GM19035 (cell line): ENCODE measurements around the gene LCE4A.
"Not testable (repeated sequence)": the region's sequence is repeated elsewhere in the genome, so short reads cannot be mapped to it uniquely, and the experiment has no call there.

ENCODE experiments used
- ATAC-seq: cut with Tn5 transposase; IDR thresholded peaks from one replicate; pipeline ENCODE4 v1.9.1; 2021; ENCODE audit not compliant: unreplicated experiment

Gene LCE4A, protein sequence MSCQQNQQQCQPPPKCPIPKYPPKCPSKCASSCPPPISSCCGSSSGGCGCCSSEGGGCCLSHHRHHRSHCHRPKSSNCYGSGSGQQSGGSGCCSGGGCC

DNA sequence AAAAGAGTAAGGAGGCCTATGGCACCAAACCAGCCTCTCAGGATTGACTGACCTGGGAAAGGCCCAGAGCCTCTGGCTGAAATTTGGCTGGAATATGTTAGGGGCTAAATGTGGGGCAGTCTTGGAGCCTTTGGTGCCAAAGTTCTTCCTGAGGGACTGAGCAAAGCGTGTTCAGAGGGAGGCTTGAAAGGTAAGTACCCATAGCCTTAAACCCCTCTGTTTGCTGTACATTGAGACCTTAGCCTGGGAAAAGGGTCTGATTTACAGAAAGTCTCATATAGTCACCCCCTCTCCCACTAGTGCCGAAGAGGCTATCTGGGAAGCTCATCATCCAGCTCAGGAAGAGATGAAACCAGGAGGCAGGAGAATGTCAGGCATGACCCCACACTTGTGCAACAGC lies at the start of gene LCE4A:
LCE4A (plus strand) TSS at position 301 of the 400 bp plus-strand sequence. CDS start 916 bp downstream, outside the sequence.
- ATAC-seq = no peak

DNA sequence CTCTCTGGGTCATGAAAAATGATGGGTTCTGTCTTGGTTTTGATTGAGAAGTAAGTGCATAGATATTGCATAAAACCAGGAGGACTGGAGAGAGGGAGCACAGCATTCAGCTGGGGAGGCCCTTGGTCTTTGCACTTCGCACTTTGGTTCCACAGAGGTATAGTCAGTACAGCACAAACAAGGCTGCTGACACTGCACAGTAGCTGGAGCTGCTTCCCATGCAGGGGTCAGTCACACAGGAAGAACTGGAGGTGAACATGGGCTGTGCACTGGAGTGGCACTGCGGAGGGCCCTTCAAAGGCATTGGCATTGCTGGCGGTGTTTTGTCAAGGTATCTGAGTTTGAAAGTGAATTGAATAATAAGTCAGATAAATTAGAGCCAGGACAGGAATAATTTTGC lies 49.3 kb upstream of the LCE4A start:
- ATAC-seq = no peak

DNA sequence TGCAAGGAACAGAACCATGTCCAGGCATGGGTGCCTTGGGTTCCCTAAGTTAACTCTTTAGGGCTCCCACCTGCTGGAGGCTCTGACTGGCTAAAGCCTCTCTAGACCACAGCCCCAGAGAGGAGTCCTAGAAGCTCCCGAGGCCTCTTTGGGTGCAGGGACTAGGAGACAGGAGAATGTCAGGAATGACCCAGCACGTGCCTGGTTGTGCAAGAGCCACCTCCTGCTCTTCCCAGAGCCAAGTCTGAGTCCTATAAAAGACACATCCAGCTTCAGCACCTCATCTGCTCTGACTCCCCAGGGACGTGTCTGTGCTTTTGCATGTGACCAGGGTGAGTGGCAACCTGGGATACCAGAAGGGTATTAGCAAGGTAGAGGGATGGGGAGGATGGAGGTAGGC lies 44.9 kb upstream of the LCE4A start, which contains the start of gene LCE2D:
LCE2D (plus strand) TSS at position 283 of the 400 bp plus-strand sequence. CDS start 726 bp downstream, outside the sequence.
- no peak for ATAC-seq

DNA sequence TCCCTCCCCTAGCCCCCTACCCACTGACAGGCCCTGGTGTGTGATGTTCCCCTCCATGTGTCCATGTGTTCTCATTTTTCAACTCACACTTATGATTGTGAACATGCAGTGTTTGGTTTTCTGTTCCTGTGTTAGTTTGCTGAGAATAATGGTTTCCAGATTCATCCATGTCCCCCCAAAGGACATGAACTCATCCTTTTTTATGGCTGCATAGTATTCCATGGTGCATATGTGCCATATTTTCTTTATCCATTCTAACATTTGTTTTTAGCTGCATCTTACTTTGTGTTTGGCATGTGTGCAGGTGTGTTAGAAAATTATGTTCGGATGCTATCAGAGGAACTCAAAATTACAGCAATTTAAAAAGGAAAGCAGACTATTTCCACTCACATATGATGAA lies 41.8 kb upstream of the LCE4A start:
- ATAC-seq = not testable (repeated sequence)

DNA sequence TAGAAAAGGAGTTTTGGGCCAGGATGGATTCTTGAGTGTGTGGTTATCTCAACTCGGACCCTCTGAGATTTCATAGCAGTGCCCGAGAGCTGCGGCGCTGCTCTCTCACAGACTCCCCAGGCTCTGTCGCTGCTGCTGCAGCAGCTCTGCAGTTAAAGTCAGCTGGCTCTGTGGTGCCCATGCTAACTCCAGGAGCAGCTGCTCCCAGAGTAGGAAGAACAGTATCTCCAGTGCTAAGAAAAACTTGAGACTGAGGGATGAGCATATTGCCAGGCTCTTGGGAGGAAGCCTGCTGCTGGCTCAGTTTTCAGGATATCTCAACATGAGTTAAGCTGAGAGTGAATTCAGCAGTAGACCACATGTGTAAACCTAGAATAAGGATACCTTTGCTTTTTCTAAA lies 40.3 kb upstream of the LCE4A start:
- no peak for ATAC-seq

DNA sequence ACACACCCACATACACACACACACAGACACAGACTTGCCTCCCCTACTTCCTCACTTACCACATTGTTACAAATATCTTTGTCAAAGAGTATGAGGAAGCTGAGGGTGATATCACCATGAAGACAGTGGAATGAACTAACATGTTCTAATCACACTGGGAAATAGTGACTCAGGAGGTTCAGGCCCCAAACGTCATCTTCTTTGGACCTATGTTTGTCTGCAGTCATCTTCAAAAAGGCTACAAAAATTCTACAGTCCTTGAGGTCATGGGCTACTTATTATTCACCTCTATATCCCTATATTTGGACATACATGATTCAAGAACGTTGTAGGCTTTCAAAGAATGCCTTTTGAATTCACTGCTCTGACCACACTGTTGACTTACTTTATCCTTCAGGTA lies 34.9 kb upstream of the LCE4A start:
- ATAC-seq = no peak

DNA sequence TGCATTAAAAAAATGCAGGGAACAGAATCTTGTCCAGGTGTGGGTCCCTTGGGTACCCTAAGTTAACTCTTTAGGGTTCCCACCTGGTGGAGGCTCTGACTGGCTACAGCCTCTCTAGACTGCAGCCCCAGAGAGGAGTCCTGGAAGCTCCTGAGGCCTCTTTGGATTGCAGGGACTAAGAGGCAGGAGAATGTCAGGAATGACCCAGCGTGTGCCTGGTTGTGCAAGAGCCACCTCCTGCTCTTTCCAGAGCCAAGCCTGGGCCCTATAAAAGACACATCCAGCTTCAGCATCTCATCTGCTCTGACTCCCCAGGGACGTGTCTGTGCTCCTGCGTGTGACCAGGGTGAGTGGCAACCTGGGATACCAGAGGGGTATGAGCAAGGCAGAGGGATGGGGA lies 33.0 kb upstream of the LCE4A start, which contains the start of gene LCE2C:
LCE2C (plus strand) TSS at position 297 of the 400 bp plus-strand sequence. CDS start 737 bp downstream, outside the sequence.
- ATAC-seq = not testable (repeated sequence)

DNA sequence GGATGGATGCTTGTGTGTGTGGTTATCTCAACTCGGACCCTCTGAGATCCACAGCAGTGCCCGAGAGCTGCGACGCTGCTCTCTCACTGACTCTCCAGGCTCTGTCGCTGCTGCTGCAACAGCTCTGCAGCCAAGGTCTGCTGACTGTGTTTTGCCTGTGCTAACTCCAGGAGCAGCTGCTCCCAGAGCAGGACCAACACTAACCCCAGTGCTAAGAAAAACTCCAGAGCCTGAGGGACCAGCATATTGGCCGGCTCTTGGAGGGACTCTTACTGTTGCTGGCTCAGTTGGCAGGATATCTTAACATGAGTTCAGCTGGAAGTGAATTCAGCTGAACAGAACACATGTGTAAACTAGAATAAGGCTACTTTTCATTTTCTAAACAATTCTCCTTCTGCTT lies 28.5 kb upstream of the LCE4A start:
- ATAC-seq = no peak

DNA sequence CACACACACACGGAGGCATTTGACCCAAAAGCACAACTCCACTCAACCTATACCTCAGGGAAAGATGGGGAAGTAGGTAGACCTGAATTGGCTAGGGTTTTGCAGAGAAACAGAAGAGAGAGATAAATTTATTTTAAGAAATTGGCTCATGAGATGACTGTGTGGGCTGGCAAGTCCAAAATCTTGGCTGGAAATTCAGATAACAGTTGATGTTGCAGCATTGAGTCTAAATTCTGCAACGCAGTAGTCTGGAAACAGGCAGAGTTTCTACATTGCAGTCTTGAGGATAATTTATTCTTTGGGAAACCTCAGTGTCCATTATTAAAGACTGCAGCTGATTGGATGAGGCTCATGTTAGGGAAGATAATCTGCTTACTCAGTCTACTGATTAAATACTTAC lies 26.3 kb upstream of the LCE4A start:
- ATAC-seq = no peak

DNA sequence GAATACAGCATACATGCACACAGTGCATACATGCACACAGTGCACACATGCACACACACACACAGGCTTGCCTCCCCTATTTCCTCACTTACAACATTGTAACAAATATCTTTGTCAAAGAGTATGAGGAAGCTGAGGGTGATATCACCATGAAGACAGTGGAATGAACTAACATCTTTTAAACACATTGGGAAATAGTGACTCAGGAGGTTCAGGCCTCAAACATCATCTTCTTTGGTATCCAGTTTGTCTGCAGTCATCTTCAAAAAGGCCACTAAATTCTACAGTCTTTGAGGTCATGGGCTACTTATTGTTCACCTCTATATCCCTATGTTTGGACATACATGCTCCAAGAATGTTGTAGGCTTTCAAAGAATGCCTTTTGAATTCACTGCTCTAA lies 24.1 kb upstream of the LCE4A start:
- no peak for ATAC-seq

DNA sequence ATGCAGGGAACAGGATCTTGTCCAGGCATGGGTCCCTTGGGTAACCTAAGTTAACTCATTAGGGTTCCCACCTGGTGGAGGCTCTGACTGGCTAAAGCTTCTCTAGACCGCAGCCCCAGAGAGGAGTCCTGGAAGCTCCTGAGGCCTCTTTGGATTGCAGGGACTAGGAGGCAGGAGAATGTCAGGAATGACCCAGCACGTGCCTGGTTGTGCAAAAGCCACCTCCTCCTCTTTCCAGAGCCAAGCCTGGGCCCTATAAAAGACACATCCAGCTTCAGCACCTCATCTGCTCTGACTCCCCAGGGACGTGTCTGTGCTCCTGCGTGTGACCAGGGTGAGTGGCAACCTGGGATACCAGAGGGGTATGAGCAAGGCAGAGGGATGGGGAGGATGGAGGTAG lies 22.1 kb upstream of the LCE4A start, which contains the start of gene LCE2B:
LCE2B (plus strand) TSS at position 301 of the 400 bp plus-strand sequence. CDS start 721 bp downstream, outside the sequence.
- ATAC-seq = not testable (repeated sequence)

DNA sequence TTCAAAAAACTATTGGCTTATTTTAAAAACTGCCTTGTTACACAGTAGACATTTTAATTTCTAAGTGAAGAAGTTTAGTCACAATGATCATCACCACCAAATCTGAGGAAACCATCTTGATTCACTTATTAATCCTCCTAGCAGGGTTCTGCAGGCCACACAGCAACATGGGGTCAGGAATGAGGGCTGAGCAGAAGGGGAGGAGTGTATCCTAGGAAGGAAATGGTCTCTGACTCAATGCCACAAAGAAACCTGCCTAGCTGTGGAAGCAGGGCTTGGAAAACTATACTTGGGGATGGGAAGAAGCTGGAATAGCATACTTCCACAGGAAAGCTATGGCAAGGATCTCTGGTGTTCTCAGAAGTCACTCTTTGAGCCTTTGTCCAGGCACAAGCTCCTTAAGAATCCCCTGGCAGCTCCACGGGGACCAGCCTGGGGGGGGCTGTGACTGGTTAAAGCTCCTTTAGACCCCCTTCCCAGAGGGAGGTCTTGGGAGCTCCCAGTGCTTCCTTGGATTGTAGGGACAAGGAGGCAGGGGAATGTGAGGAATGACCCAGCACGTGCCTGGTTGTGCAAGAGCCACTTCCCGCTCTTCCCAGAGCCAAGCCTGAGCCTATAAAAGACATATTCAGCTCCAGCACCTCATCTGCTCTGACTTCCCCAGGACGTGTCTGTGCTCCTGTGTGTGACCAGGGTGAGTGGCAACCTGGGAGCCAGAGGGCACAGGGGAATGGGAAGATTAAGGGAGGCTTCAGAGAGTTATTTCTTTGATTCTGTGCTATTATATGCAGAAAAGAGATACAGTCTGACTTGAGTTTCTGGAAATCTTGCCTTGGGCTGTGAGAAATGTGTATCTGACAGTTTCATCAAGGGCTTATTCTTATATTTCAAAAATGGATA lies 10.0 kb upstream of the LCE4A start, which contains the start of gene LCE2A:
LCE2A (plus strand) TSS at position 645 of the 900 bp plus-strand sequence. CDS start 557 bp downstream, outside the sequence.
- ATAC-seq = no peak

DNA sequence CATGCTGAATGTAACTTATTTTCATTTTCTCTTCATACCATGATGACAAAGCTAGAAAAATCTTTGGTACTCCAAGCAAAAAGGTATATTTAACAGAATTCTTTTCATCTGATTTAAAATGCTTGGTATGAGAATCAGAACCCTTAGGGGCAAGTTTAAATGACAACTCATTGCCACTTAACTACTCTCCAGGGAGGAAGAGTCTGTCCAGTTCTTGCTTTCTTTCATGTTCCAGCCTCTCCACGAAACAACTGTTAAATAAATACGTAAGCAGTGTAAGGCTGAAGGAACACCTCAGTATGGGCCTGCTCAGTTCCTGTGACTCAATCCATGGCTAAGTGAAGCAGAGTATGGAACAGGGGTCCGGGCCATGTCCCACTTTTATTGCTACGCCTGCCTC lies 8.2 kb upstream of the LCE4A start:
- no peak for ATAC-seq

DNA sequence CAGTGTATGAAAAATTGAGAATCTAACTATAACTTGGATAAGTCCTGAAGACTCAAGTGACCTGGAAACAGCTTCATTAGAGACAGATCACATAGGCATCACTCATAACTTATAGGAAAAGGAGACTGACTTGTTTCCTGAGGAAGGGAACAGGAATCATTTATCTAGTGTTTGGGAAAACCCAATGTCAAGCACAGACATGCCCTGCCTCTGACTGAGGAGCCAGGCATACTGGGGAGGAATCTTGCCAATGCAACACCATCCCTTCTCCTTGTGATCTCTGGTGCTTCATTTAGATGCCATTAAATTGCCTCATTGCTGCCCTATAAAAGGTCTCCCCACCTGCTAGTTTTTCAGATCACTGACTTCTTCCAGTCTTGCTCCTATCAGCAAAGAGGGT lies 10.3 kb downstream of the LCE4A start:
- ATAC-seq = no peak

DNA sequence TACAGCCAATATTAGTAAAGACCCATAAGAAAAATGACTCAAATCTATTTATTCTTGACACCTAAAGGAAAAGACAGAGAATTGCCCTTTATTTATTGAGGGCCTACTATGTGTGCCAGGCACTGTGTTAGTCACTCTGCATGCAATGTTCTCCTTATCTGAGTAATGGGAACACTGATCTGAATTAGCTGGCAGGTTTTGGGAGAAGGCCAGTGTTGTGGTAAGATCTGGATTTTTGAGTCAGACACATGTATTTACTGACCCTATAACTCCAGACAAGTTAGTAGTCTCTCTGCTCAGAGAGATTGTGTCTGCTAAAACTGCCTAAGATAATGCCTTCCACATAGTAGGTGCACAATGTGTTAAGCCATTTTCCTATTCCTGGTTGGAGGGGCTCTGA lies 17.3 kb downstream of the LCE4A start:
- ATAC-seq = no peak

DNA sequence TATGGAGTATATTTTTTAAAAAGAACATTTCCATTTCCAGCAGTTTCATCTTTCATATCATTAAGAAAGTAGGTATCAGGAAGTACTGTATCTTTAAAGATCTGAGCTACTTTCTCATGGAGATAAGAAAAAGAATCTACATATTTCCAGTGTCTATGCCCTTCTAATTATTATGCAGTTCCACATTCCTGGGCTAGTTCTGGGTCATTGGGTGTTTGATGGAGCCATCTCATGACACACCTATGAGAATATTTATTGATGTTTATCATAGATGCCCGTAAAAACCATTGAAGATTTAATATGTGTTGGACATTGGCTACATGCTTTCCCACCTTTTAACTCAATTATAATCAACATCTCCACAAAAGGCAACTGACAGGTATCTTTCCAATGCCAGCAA lies 21.0 kb downstream of the LCE4A start:
- no peak for ATAC-seq

DNA sequence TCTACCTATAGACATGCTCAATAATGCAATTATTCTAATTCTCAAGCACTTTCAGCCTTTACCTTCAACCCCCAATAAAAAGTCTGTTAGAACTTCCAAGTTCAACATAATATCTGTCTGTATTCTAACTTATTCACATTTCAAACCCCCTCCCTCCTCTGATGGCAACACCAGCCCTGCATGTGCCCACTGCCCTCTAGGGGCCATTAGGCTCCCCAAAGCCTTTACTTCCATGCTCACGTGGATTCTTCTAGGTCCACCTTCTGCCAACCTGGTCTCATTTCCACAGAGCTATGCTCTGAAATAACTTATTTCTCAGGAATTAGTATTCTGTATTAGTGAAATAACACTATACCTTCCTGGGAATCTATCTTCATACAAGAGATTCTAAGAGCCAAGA lies 27.7 kb downstream of the LCE4A start:
- no peak for ATAC-seq

DNA sequence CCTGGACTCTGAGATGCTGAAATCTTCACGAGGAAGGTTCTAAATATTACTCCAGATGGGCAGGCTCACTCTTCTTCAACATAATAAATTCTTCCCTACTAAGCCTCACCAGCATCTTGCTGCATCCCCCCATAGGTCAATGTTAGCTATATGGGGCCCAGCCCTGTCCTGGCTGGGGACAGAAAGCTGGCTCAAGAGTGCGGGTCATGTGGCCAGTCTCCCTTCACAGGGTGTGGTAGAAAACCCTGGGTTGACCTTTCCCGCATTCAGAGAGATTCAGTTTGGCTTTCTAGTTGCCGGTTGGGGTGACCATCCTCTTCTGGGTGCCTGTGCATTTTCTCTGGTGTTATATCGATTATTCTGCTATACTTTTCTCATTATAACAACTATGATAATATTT lies 30.0 kb downstream of the LCE4A start:
- ATAC-seq = no peak

DNA sequence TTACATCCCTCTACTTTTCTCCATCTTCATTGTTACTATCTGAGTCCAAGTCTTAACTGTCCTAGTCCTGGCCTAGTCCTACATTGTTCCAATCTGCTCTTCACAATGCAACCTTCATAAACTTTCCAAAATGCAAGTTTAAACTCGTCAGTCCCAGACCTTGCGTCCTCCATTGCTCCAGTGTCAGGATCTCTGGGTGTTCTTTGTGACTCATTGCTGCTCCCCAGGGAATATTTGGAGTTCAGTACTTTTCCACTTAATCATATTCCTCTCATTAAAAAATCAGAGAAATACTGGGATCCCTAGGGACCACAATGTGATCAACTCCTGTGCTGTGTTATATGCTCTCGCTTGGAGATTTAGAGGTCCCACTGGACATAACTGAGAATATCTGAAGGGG lies 31.9 kb downstream of the LCE4A start:
- ATAC-seq = no peak

DNA sequence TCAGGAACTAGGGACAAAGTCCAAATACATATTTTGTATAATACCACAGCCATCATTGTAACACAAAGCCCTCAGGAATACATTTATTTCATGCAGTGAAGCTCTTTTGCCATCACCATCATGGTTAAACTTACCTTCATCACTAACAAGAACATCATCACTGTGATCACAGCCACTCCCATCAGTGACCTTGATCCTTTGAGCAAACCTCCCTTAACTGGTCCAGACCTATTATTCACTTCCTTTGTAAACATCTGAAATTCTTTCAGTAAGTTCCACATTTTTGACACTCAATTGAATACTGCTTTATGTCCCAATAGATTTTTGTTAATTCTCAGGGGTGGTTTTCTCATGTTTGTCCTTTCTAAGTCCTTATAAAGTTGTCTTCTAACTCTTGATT lies 33.7 kb downstream of the LCE4A start:
- no peak for ATAC-seq

DNA sequence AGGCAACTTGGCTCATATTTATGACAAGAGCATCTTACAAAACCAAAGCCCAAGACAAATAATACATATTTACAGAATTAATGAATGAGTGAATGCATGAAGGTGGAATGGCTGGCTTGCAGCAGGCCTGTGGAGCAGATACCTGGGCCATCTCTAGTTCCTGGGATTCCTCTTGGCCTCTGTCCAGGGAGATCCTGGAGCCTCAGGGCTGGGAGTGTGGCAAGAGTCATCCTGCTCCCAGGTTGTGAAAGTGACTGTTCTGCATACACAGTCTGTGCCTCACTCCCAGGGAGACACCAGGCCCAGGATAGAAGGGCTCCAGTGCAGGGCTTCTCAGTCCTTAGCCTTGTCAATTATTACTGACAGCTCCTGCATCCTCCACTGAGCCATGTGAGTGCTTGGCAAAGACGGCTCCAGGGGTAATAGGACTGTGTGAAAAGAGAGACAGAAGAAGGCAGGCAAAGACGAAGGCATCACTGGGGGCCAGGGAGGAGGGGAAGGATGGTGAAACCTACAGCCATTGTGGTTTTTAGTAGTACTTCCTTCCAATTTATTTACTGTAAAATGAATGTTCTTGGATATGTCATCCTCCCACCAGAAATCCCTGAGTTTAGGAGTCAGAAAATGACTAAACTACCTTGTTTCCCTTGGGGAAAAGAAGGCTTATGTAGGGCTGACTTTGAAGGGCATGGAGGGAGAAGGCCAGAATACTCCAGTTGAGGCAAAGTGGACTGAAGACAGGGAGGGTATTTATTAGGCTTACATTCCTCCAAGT lies 35.6 kb downstream of the LCE4A start:
- no peak for ATAC-seq
